GM12872 (cell line): ENCODE results near the gene KRTAP19-2.

Source experiments
- TF ChIP-seq, protein P1 (sequence below): IDR thresholded peaks from 3 replicates; pipeline ENCODE4 v1.5.1; 2011; ENCODE audit warnings: low read depth, mild to moderate bottlenecking, low read length, moderate library complexity; ENCODE audit not compliant: insufficient read depth

Gene KRTAP19-2

DNA sequence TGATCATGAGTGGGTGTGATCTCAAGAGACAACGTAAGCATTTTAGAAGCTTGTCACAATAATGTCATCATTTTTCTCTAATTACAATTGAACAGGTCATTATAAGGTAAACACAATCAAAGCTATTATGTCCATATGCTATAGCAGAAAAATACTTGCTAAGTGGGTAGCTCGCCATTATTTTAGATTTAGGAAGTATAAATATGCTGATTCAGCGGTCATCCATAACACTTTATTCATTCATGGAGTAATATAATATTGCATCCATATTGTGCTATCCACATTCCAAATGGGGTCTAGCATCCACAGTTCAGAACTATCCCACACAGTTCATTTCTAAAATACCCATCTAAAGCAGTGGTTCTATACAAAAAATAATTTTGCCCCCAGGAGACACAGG is 38.7 kb downstream of the KRTAP19-2 start:
- TF ChIP-seq, protein P1, sequence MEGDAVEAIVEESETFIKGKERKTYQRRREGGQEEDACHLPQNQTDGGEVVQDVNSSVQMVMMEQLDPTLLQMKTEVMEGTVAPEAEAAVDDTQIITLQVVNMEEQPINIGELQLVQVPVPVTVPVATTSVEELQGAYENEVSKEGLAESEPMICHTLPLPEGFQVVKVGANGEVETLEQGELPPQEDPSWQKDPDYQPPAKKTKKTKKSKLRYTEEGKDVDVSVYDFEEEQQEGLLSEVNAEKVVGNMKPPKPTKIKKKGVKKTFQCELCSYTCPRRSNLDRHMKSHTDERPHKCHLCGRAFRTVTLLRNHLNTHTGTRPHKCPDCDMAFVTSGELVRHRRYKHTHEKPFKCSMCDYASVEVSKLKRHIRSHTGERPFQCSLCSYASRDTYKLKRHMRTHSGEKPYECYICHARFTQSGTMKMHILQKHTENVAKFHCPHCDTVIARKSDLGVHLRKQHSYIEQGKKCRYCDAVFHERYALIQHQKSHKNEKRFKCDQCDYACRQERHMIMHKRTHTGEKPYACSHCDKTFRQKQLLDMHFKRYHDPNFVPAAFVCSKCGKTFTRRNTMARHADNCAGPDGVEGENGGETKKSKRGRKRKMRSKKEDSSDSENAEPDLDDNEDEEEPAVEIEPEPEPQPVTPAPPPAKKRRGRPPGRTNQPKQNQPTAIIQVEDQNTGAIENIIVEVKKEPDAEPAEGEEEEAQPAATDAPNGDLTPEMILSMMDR, result no peak

DNA sequence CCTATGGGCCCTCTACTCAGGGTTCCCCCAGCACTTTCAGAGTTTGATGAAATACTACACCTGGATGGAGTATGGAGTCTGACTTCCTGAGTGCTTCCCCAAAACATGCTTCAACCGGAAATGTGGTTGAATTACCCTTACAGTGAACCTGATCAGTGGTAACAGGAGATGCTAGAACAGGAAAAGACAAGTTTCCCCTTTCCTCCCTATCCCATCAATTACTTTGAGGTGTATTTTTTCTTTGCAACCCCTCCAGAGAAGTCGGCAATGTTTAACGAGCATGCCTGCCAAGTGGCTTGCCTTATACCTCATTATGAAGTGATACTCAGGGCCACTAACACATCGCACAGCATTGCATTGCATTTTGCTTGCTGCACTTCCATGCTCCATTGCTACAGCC is 40.2 kb downstream of the KRTAP19-2 start:
- TF ChIP-seq, protein P1, result no peak

DNA sequence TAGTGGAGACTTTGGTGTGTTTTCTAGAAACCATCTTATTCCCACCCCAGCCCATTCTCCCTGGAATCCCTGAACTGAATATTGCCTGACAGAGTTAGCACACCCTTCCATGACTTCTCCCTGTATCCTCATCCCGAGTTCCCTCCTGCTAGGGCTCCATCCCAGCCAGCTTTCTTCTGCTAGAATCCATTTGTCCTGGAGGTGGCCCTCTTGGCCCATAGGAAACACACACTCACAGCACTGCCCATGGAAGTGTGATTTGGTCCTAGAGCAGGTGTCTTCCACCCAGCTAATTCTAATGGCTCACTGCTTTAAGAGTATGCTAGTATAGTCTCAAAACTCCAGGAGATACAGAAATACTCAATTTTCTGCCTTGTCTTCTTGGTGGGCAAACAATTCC is 43.0 kb downstream of the KRTAP19-2 start:
- TF ChIP-seq, protein P1, result no peak

DNA sequence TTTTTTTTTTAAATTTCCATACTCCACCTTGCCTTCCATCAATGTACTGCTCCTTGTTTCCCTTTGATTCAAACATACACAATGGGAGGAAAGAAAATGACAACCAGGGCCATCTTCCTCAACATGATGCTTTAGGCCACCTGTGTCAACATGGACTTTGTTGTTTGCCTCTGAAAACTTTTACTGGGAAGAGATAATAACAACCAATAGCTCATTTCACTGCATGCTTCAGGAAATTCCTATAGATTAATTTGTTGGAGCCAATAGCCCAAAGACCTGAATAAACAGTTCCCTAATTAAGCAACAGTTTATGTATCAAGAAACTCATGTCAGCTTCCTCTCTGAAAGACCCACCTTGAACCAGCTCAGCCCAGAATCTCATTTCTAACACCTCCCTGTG is 44.0 kb downstream of the KRTAP19-2 start:
- TF ChIP-seq, protein P1, result no peak

DNA sequence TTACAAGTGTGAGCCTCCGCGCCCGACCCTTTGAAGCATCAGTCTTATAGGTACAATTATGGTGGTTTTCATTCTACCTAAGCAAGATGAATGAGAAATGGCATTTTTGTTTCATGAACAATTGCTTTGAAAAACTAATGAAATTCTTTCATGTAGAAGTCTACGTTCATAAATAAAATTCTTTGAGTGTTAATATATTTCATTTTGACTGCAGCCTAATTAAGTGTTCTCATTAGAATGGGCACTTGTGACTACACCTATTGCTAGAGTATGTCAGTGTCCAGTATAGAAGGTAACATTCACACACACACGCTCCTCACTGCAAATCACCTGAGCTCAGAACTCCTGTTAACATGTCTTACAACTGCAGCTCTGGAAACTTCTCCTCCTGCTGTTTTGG is 47.3 kb downstream of the KRTAP19-2 start, which contains the start of gene KRTAP15-1:
Gene KRTAP15-1 (plus strand): TSS at position 301 of the 400 bp plus-strand sequence. CDS start 53 bp downstream, at position 354.
- TF ChIP-seq, protein P1, result no peak
